UCSD-AML1 (cell line): ENCODE data around the gene YIPF3.
"Not testable (repeated sequence)": the region's sequence is repeated elsewhere in the genome, so short reads cannot be mapped to it uniquely, and the experiment has no call there.

Source experiments
- DNase-seq: peaks from one replicate; lab custom pipeline; 2025; ENCODE audit not compliant: unreplicated experiment; lab: John Stamatoyannopoulos, UW

The YIPF3 gene

DNA sequence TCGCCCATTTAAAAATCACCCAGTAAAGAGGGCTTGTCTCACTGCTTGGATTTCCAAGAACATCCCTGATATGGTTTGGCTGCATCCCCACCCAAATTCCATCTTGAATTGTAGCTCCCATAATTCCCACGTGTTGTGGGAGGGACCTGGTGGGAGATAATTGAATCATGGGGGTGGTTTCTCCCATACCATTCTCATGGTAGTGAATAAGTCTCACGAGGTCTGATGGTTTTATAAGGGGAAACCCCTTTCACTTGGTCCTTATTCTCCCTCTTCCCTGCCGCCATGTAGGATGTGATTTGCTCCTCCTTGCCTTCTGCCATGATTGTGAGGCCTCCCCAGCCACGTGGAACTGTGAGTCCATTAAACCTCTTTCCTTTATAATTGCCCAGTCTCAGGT lies 49.5 kb downstream of the YIPF3 start:
- DNase-seq = not testable (repeated sequence)

DNA sequence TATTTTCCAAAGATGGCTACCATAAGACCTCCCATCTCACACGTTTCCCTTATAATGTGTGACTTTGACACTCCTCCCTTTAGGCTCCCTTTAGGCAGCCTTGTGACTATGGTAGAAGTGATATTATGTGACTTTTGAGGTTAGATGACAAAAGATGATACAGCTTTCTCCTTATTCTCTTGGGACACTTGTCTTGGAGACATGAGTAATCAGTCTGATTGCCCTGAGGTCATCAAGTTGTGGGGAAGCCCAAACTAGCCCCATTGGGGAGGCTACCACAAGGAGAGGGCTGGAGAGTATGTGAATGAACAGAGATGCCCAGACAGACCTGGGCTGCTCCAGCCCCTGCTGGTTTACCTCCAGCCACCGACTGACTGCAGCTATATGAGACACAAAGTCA lies 50.8 kb downstream of the YIPF3 start:
- no peak for DNase-seq

DNA sequence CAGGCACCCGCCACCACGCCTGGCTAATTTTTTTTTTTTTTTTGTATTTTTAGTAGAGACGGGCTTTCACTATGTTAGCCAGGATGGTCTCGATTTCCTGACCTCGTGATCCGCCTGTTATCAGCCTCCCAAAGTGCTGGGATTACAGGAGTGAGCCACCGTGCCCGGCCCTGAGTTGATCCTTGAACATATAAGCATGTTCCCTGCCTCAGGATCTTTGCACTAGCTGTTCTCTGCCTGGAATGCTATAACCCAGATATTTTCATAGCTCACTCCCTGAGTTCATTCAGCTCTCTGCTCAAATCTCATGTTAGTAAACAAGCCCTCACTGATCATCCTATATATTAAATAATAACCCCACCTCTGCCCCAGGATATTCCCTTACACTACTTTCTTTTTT lies 52.4 kb downstream of the YIPF3 start:
- no peak for DNase-seq

DNA sequence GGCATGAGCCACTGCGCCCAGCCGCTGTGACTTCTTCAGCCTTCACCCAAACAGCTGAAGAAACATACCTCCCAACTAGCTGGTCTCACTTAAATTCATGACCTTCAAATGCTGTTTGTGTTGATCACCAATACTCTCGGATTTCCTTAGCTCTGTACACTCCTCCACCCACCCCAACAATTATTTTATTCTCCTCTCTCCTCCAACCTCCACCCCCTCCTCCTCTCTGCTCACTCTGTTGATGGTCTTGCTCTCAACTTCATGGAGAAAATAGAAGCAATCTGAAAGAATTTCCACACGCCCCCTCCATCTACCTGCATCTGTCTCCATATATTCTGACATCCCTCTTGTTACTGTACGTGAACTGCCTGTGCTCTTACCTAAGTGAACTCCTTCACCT lies 54.8 kb downstream of the YIPF3 start:
- DNase-seq = no peak
